GM18498 (cell line): ENCODE results near the gene QRFP.

ENCODE experiments used
- ATAC-seq: cut with Tn5 transposase; IDR thresholded peaks from one replicate; pipeline ENCODE4 v1.9.1; 2021; ENCODE audit warnings: mild to moderate bottlenecking, moderate library complexity; ENCODE audit not compliant: unreplicated experiment

QRFP gene

DNA sequence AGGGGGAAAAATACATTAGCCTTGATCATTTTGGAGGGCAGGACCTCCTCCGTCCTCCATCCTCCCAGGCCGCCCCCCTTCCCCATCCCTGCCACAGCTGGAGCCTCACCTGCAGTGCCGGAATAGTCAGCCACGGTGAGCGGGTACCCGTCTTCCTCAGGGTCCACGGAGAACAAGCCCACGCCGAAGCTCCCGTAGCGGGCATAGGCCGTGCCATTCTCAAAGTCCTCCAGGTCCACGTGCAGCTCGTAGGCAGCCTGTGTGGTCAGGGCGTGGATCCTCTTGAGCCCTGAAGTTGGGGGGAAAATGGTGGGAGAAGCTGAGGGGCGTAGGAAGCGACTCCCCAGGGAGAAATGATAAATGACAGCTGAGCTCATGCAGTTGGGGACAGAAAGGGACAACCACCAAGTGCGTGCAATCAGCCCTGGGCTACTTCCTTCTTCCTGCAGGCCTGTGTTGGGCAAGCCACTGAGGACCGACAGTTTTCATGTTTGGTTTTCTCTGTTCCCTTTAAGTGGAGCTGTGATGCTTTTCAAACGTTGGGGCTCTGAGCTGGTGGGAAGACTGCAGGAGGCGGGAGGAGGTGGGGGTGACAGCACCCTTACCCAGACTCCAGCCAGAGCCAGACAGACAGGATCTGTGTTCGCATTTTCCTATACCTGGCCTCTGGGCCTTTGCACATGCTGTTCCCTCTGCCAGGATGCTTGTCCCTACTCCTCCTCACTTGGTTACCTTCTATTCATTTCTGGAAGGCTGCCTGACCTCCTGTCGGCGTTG lies 8.7 kb upstream of the QRFP start:
- ATAC-seq: no peak

DNA sequence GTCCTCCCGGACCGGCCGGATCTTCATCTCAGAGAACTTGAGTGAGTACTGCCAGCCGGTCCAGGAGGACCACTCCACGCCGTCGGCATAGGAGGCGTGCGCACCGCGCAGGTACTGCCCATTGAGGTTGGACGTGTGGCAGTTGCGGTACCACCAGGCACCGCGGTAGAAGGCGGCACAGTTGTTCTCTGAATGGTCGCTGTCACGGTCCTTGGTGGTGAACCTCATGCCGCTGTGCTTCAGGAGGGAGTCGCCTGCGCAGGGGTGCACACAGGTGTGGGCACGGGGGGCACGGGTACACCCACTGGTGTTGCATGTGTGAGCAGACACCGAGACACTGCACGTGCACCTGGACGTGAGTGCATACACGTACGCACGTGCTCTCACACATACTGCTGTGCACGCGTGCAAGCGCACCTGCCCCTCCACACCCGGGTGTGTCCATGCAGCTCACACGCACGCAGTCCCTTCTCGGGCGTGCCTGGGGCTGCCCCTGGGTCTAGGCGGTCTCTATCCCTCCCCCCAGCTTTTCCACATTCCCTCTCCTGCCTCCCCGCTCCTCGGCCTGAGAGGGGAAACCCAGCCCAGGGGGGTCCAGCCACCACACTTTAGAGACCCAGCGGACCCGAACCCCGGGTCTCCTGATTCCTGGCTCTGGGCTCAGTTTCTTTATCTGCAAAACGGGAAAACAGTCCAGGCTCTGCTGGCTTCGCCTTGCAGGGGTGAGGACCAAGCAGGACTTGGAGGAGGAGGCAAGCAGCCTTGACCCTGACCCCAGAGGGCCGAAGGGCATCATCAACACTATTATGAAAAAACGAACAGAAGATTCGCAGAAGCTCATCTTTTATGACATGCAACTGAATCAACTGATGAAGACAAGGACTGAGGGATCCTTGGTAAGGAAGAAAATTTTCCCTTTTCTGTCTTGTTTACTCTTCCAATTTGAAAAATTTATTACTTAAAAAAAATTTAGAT lies 7.7 kb upstream of the QRFP start:
- ATAC-seq: no peak

- no peak for ATAC-seq
Observed at GRCh38 chr9:130903194-130904069, 6.8 kb upstream of the QRFP start.

GRCh38 chr9:130902204-130903185 lies 5.9 kb upstream of the QRFP start:
- ATAC-seq: no peak

- no peak for ATAC-seq
Observed at GRCh38 chr9:130901498-130902203, 5.0 kb upstream of the QRFP start.

GRCh38 chr9:130900701-130901497 lies 4.3 kb upstream of the QRFP start:
- ATAC-seq: no peak

DNA sequence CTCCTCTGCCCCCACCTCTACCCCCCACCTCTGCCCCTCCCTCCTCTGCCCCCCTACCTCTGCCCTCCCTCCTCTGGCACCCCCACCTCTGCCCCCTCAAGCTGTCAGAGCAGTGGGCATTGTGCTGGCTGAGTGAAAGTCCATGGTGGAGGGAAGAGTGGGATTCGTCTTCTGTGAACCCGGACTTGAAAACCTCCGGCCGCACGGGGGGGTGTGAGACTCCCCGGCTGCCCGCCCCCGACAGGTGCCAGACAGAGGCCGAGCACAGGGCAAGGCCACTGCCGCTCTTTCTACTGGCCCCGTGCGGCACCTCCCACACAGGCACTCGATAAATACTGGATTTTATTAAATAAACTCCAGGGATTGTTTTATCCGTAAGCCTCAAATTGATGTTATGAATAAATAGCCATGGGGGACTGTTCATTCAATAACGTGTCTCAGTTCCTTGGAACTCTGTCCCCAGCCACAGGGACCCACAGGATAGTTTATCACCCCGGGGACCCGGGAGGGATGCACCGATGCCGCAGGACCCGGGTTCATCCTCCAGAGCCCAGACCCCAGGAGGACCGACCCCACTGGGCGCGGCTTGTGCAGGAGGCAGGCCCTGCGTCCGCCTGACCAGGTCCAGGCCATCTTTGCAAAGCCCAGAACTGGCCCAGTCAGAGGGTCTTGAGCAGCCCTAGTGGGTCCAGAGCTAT lies 2.6 kb upstream of the QRFP start:
- no peak for ATAC-seq

DNA sequence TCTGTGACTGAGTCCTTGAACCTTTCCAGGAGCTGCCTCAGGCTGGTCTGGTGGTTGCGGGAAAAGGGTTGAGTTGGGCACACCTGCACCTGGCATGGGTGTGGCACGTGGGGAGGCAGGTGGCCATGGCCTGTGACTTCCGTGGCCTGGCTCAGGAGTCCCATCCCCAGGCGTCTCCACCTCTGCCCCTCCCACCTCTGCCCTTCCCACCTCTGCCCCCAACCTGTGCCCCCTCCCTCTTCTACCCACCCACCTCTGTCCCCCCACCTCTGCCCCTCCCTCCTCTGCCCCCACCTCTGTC lies 1.9 kb upstream of the QRFP start:
- no peak for ATAC-seq

GRCh38 chr9:130897848-130898551 lies 1.4 kb upstream of the QRFP start:
- no peak for ATAC-seq

DNA sequence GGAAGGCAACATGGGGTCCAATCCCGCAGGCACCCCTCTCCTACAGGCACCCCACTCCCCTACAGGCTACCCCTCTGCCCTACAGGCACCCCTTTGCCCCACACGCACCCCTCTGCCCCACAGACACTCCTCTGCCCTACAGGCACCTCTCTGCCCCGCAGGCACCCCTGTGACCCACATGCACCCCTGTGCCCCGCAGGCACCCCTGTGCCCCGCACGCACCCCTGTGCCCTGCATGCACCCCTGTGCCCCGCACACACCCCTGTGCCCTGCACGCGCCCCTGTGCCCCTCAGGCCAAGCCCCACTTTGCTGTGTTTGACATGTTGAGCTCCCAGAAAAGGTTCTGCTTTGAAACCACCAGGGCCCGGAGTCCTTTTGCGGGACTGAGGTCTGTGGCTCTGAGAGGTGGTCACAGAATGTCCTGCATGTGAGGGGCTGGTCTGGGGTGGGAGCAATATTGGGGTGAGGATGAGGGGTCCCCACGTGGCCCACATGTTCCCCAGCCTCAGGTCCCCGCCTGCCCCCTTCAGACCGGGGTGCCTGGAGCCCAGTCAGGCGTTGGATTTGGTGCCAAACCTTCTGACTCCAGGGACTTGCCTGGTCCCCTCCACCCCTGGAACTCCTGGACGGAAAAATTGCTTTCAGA lies 616 bp upstream of the QRFP start:
- ATAC-seq: no peak

DNA sequence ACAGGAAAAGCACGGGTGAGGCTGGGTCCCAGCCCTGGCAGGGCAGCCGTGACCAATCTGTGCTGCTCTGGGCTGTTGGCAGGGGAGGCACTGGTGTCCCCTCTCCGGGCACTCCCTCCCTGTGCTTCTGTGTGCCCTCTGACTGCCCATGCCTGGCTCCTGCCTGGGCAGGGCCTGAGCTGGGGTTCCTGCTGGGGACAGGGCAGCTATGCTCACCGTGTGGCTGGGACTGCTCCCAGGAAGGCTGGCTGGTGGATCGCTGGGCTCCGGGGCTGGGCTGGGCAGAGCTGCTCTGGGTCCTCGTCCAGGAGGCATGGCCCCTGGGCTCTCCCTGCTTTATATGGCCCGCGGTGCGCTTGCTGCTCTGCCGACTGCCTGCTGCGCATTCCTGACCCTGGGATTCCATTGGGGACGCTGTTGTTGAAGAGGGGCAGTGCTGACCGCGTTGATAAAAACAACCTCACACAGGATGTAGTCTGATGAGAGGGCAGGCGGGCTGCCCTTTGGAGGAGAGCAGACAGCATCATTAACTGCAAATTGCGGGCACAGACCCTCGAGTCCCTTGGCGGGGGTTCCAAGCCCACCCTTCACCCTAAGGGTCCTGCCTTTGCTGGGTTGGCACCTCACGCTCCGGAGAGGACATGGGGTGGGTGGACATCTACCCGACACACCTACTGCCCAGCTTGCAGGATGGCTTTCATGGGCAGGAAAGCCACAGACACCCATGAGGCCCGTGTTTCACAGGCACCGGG lies 955 bp downstream of the QRFP start:
- ATAC-seq: no peak

GRCh38 chr9:130895038-130895437 lies 1.6 kb downstream of the QRFP start:
- ATAC-seq: no peak

- ATAC-seq: no peak
Observed at GRCh38 chr9:130894546-130894945, 2.1 kb downstream of the QRFP start.

GRCh38 chr9:130893341-130894101 lies 3.1 kb downstream of the QRFP start:
- ATAC-seq: no peak
